ENCODE measurements around the gene CACNA1H.
A peak's percentile ranks its signal among the peaks of the same experiment; 100 is the strongest.
"Not testable (repeated sequence)": the region's sequence is repeated elsewhere in the genome, so short reads cannot be mapped to it uniquely, and the experiment has no call there.

The CACNA1H gene

GRCh38 chr16:1184980-1185379, 32.1 kb downstream of the CACNA1H start:
- POLR2A ChIA-PET: no interaction called here
- no peak for TF ChIP-seq ELF4 (IDR thresholded peaks at IDR 0.05)
- CTCF ChIA-PET: interaction anchor here (0.7 kb wide), 1 partner anchor 19 kb away, joined by 4 read pairs; no protein-coding TSS in a partner anchor
- no peak for DNase-seq (ENCODE audit: extremely low spot score)

DNA sequence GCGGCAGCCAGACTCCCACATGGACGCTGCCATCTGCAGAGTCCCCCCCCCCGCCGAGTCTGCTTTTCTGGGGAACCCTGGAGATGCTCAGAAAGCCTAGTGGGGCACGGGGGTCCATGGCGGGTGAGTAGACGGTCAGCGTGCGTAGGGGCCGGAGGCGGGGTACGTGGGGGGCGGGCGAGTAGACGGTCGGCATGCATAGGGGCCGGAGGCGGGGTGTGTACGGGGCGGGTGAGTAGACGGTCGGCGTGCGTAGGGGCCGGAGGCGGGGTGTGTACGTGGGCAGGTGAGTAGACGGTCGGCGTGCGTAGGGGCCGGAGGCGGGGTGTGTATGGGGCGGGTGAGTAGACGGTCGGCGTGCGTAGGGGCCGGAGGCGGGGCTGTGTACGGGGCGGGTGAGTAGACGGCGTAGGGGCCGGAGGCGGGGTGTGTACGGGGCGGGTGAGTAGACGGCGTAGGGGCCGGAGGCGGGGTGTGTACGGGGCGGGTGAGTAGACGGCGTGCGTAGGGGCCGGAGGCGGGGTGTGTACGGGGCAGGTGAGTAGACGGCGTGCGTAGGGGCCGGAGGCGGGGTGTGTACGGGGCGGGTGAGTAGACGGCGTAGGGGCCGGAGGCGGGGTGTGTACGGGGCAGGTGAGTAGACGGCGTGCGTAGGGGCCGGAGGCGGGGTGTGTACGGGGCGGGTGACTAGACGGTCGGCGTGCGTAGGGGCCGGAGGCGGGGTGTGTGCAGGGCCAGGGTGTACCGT, 32.7 kb downstream of the CACNA1H start:
- POLR2A ChIA-PET; CTCF ChIA-PET; DNase-seq (ENCODE audit: extremely low spot score): not testable (repeated sequence)

- no peak for TF ChIP-seq FOXA1 (IDR thresholded peaks at IDR 0.05)
- no peak for TF ChIP-seq LEF1 (IDR thresholded peaks at IDR 0.05; ENCODE audit: borderline replicate concordance)
- no peak for TF ChIP-seq ARNT (IDR thresholded peaks at IDR 0.05)
- ChIA-PET CTCF (interaction anchor here (0.6 kb wide), 1 partner anchor 13 kb away, joined by 3 read pairs; no protein-coding TSS in a partner anchor), POLR2A (no interaction called here)
- DNase-seq (ENCODE audit: extremely low spot score): peak; percentile 55
These were observed 35.7 kb downstream of the CACNA1H start for GRCh38 chr16:1188432-1189189.

DNA sequence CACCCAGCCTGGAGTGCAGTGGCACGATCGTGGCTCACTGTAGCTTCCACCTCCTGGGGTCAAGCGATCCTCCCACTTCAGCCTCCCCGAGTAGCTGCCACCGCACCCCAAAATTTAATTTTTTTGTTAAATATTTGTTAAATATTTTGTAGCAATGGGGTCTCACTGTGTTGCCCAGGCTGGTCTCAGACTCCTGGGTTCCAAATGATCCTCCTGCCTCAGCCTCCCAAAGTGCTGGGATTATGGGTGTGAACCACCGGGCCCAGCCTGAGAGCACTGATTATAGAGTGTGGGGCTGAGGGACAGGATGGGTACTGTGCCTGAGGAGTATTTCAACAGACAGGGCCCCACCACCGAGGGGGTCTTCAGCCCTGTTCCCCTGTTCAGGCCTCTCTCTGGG, 36.5 kb downstream of the CACNA1H start:
- POLR2A ChIA-PET: no interaction called here
- CTCF ChIA-PET: no interaction called here
- DNase-seq (ENCODE audit: extremely low spot score): no peak
- TF ChIP-seq FOXM1 (IDR thresholded peaks at IDR 0.05; ENCODE audit: borderline replicate concordance) (no peak), PKNOX1 (IDR thresholded peaks at IDR 0.05) (no peak), FOXA1 (IDR thresholded peaks at IDR 0.05) (no peak), SP1 (IDR thresholded peaks at IDR 0.05) (no peak), ARNT (IDR thresholded peaks at IDR 0.05) (no peak), LEF1 (IDR thresholded peaks at IDR 0.05; ENCODE audit: borderline replicate concordance) (no peak), TARDBP (IDR thresholded peaks at IDR 0.05) (no peak), NFRKB (IDR thresholded peaks at IDR 0.05) (no peak), L3MBTL2 (conservative IDR thresholded peaks at IDR 0.05) (no peak), BHLHE40 (IDR thresholded peaks at IDR 0.05; ENCODE audit: borderline replicate concordance) (no peak), CTBP1 (IDR thresholded peaks at IDR 0.05; ENCODE audit: borderline replicate concordance) (no peak), FOXK2 (IDR thresholded peaks at IDR 0.05) (no peak), HDGF (IDR thresholded peaks at IDR 0.05; ENCODE audit: borderline replicate concordance) (no peak), ELF4 (IDR thresholded peaks at IDR 0.05) (no peak), SUZ12 (IDR thresholded peaks at IDR 0.05) (no peak), ZNF384 (IDR thresholded peaks at IDR 0.05) (no peak)

GRCh38 chr16:1190789-1191188, 37.9 kb downstream of the CACNA1H start:
- POLR2A ChIA-PET: not testable (repeated sequence)

GRCh38 chr16:1192384-1193073, 39.6 kb downstream of the CACNA1H start:
- CTCF ChIA-PET: no interaction called here
- no peak for DNase-seq (ENCODE audit: extremely low spot score)
- no peak for TF ChIP-seq SP1 (IDR thresholded peaks at IDR 0.05)
- TF ChIP-seq ARNT (IDR thresholded peaks at IDR 0.05): no peak
- TF ChIP-seq ZNF384 (IDR thresholded peaks at IDR 0.05): no peak
- TF ChIP-seq BHLHE40 (IDR thresholded peaks at IDR 0.05; ENCODE audit: borderline replicate concordance): no peak
- no peak for TF ChIP-seq ELF4 (IDR thresholded peaks at IDR 0.05)
- TF ChIP-seq FOXM1 (IDR thresholded peaks at IDR 0.05; ENCODE audit: borderline replicate concordance): no peak
- TF ChIP-seq SUZ12 (IDR thresholded peaks at IDR 0.05): no peak
- no peak for TF ChIP-seq TARDBP (IDR thresholded peaks at IDR 0.05)
- no peak for TF ChIP-seq PKNOX1 (IDR thresholded peaks at IDR 0.05)
- no peak for TF ChIP-seq FOXA1 (IDR thresholded peaks at IDR 0.05)
- TF ChIP-seq L3MBTL2 (conservative IDR thresholded peaks at IDR 0.05): no peak
- TF ChIP-seq FOXK2 (IDR thresholded peaks at IDR 0.05): no peak
- no peak for TF ChIP-seq NFRKB (IDR thresholded peaks at IDR 0.05)
- POLR2A ChIA-PET: no interaction called here

More at GRCh38 chr16:1190789-1191188, 37.9 kb downstream of the CACNA1H start:
- CTCF ChIA-PET; DNase-seq (ENCODE audit: extremely low spot score): not testable (repeated sequence)

- TF ChIP-seq TARDBP (IDR thresholded peaks at IDR 0.05) (no peak), PKNOX1 (IDR thresholded peaks at IDR 0.05) (no peak), L3MBTL2 (conservative IDR thresholded peaks at IDR 0.05) (no peak), HDGF (IDR thresholded peaks at IDR 0.05; ENCODE audit: borderline replicate concordance) (no peak), SUZ12 (IDR thresholded peaks at IDR 0.05) (no peak), CTBP1 (IDR thresholded peaks at IDR 0.05; ENCODE audit: borderline replicate concordance) (no peak), FOXK2 (IDR thresholded peaks at IDR 0.05) (no peak), NFRKB (IDR thresholded peaks at IDR 0.05) (no peak)
- DNase-seq (ENCODE audit: extremely low spot score): no peak
- CTCF ChIA-PET: interaction anchor here (0.8 to 1.0 kb wide), 2 partner anchors 86 to 136 kb away, joined by 3 read pairs; no protein-coding TSS in a partner anchor
- POLR2A ChIA-PET: no interaction called here
These were observed 40.4 kb downstream of the CACNA1H start for GRCh38 chr16:1193143-1193824.
